Smooth muscle cell (in vitro differentiated cells): ENCODE results near the gene PLA2G5. TPM values are rescaled to one million over a fixed set of nuclear protein-coding genes. Genes with fewer than 3 reads are reported as not detected.
"Not testable (repeated sequence)": the region's sequence is repeated elsewhere in the genome, so short reads cannot be mapped to it uniquely, and the experiment has no call there.

ENCODE experiments used
- DNase-seq: peaks from one replicate; lab custom pipeline; 2025; ENCODE audit not compliant: unreplicated experiment; lab: John Stamatoyannopoulos, UW
- H2AFZ ChIP-seq: fragments of 200-600 bp; sonication (generic); 2 replicates; pipeline ENCODE4 v1.6.0; 2016; ENCODE audit warnings: antibody characterized with exemption, low read depth, mild to moderate bottlenecking
- H3F3A ChIP-seq: fragments of 200-600 bp; sonication (generic); 2 replicates; pipeline ENCODE4 v1.6.0; 2017; ENCODE audit warnings: antibody characterized with exemption, low read depth
- H3K27ac ChIP-seq: fragments of 200-600 bp; sonication (generic); 2 replicates; pipeline ENCODE4 v1.5.1; 2016; ENCODE audit warnings: low read depth, mild to moderate bottlenecking
- H3K27me3 ChIP-seq: fragments of 200-600 bp; sonication (generic); 2 replicates; pipeline ENCODE4 v1.6.1; 2016; ENCODE audit warnings: low read depth, mild to moderate bottlenecking
- H3K36me3 ChIP-seq: fragments of 200-600 bp; sonication (generic); 2 replicates; pipeline ENCODE4 v1.5.1; 2016; ENCODE audit warnings: low read depth
- H3K4me1 ChIP-seq: fragments of 200-600 bp; sonication (generic); 2 replicates; pipeline ENCODE4 v1.5.1; 2016; ENCODE audit warnings: low read depth
- H3K4me2 ChIP-seq: fragments of 200-600 bp; sonication (generic); 2 replicates; pipeline ENCODE4 v1.6.0; 2016; ENCODE audit warnings: mild to moderate bottlenecking
- H3K4me3 ChIP-seq: fragments of 200-600 bp; sonication (generic); 2 replicates; pipeline ENCODE4 v1.5.1; 2016; ENCODE audit warnings: mild to moderate bottlenecking
- H3K79me2 ChIP-seq: fragments of 200-600 bp; sonication (generic); 2 replicates; pipeline ENCODE4 v1.6.0; 2016; ENCODE audit warnings: low read depth, mild to moderate bottlenecking
- H3K9ac ChIP-seq: fragments of 200-600 bp; sonication (generic); 2 replicates; pipeline ENCODE4 v1.6.0; 2016; ENCODE audit warnings: low read depth
- H3K9me3 ChIP-seq: fragments of 200-600 bp; sonication (generic); replicated peaks from 2 replicates; pipeline ENCODE4 v1.5.1; 2016; ENCODE audit warnings: low read depth
- H4K20me1 ChIP-seq: fragments of 200-600 bp; sonication (generic); 2 replicates; pipeline ENCODE4 v1.6.0; 2016; ENCODE audit warnings: low read depth
- CTCF ChIP-seq: fragments of 200-600 bp; sonication (generic); IDR thresholded peaks from 2 replicates; pipeline ENCODE4 v1.5.1; 2017; ENCODE audit warnings: borderline replicate concordance, mild to moderate bottlenecking, antibody characterized with exemption; ENCODE audit not compliant: insufficient read depth, poor library complexity, severe bottlenecking
- WGBS: methylation state at CpG from one replicate; pipeline ENCODE4 v1.1.7; 2016; ENCODE audit warnings: low lambda C conversion rate; 5-methylcytosine and 5-hydroxymethylcytosine counted together
- polyA plus RNA-seq: library from polyadenylated mRNA; unstranded; fragments of >200 nt; fragmentation: Nextera tagmentation; extraction: Ambion mirVana; gene quantifications from 2 replicates; pipeline ENCODE4 v1.2.1, GENCODE V29; 2016
- total RNA-seq: library from RNA; depleted of rRNA; stranded (reverse); fragments of >200 nt; gene quantifications from 2 replicates; pipeline ENCODE4 v1.2.3, GENCODE V29; 2014

The PLA2G5 gene
- total and polyA plus RNA-seq, 2 experiments from 2014 or later = 0.22 to 0.64 TPM

- Histone ChIP-seq H3K4me2 (no peak overlapping the region), H3K79me2 (no peaks in the 10 kb centered on the region), H3K4me1 (no peaks in the 10 kb centered on the region), H3K9ac (no peak overlapping the region), H3K27ac (no peak overlapping the region), H3K27me3 (no peaks in the 10 kb centered on the region), H4K20me1 (no peaks in the 10 kb centered on the region), H3K9me3 (no peaks in the 10 kb centered on the region), H2AFZ (no peak overlapping the region), H3F3A (peaks cover 2% of the 10 kb centered on the region), H3K4me3 (no peak overlapping the region), H3K36me3 (no peaks in the 10 kb centered on the region)
- DNase-seq = no peak
- TF ChIP-seq CTCF = no peak
- WGBS = 84% methylated on average over 5 of the region's 5 CpGs
These were observed 34.9 kb upstream of the PLA2G5 start for GRCh38 chr1:20035114-20035513.

GRCh38 chr1:20037877-20038276 lies 32.1 kb upstream of the PLA2G5 start:
- Histone ChIP-seq H3K4me1 (no peaks in the 10 kb centered on the region), H3F3A (no peaks in the 10 kb centered on the region), H3K27me3 (no peaks in the 10 kb centered on the region), H3K9me3 (no peaks in the 10 kb centered on the region), H3K79me2 (no peaks in the 10 kb centered on the region), H2AFZ (no peak overlapping the region), H3K36me3 (no peaks in the 10 kb centered on the region), H3K4me2 (no peak overlapping the region), H3K4me3 (no peak overlapping the region), H3K27ac (no peak overlapping the region), H3K9ac (no peak overlapping the region), H4K20me1 (no peaks in the 10 kb centered on the region)
- WGBS = 85% methylated on average over 1 of the region's 1 CpG
- TF ChIP-seq CTCF = no peak
- no peak for DNase-seq

GRCh38 chr1:20047096-20047495 lies 22.9 kb upstream of the PLA2G5 start:
- no peaks in the 10 kb centered on the region for H3K4me1 ChIP-seq
- H4K20me1 ChIP-seq = no peaks in the 10 kb centered on the region
- H3K27ac ChIP-seq = no peak overlapping the region
- H2AFZ ChIP-seq = no peak overlapping the region
- H3K4me3 ChIP-seq = no peak overlapping the region
- H3K36me3 ChIP-seq = no peaks in the 10 kb centered on the region
- H3K9ac ChIP-seq = no peak overlapping the region
- H3K79me2 ChIP-seq = no peaks in the 10 kb centered on the region
- TF ChIP-seq CTCF = no peak
- 95% methylated on average over 1 of the region's 1 CpG for WGBS
- peaks cover 14% of the 10 kb centered on the region for H3K9me3 ChIP-seq
- no peaks in the 10 kb centered on the region for H3K27me3 ChIP-seq
- H3F3A ChIP-seq = no peaks in the 10 kb centered on the region
- DNase-seq = no peak
- no peak overlapping the region for H3K4me2 ChIP-seq

- WGBS = 73% methylated on average over 1 of the region's 1 CpG
- Histone ChIP-seq H3K36me3 (no peaks in the 10 kb centered on the region), H3K79me2 (no peaks in the 10 kb centered on the region), H2AFZ (no peak overlapping the region), H3F3A (no peaks in the 10 kb centered on the region), H3K27me3 (no peaks in the 10 kb centered on the region), H3K4me3 (no peak overlapping the region), H3K4me2 (no peak overlapping the region), H4K20me1 (no peaks in the 10 kb centered on the region), H3K27ac (no peak overlapping the region), H3K4me1 (no peaks in the 10 kb centered on the region), H3K9ac (no peak overlapping the region), H3K9me3 (peaks cover 14% of the 10 kb centered on the region)
- DNase-seq = no peak
- no peak for TF ChIP-seq CTCF
These were observed 21.4 kb upstream of the PLA2G5 start for GRCh38 chr1:20048563-20048962.

GRCh38 chr1:20049056-20049798 lies 20.8 kb upstream of the PLA2G5 start:
- H3K27ac ChIP-seq, DNase-seq, H4K20me1 ChIP-seq, H3K4me1 ChIP-seq, H3K4me3 ChIP-seq, H3K4me2 ChIP-seq, H2AFZ ChIP-seq, H3K36me3 ChIP-seq, H3K27me3 ChIP-seq, H3K79me2 ChIP-seq, H3F3A ChIP-seq, H3K9ac ChIP-seq: not testable (repeated sequence)
- WGBS = 81% methylated on average over 1 of the region's 1 CpG
- H3K9me3 ChIP-seq = peaks cover 14% of the 10 kb centered on the region
